ENCODE results near the gene DACT3. TPM values are rescaled to one million over a fixed set of nuclear protein-coding genes. Genes with fewer than 3 reads are reported as not detected.

Gene DACT3
- total and polyA plus RNA-seq, 7 donors: 0.44 to 1.6 (median 0.76) TPM

DNA sequence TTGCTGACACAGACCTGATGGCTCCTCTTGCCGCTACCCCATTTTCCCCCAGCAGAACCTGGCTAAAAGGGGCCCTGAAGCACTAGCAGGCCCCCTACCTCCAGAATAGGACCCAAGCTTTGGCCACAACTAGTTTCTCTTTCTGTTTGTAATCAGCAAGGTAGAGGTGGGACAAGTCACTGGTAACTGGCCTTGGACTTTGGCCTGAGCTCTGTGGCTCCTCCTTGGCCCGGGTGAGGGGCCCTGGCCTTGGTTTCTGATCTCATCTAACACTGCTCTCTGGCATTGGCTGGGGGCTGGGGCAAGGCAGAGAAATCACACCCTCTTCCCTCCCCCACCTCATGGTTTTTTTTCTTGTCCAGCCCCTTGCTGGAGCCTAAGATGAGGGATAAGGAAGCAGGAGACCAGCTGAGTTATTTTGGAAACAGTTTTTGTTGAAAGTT, 57.8 kb downstream of the DACT3 start:
- intact Hi-C loops (cut with DNase I): no loop called here
- WGBS, 3 donors: 7 to 25% (median 24%) methylated on average over 2 of the region's 2 CpGs
- Histone ChIP-seq H3K27ac (peak overlapping the region; percentile 97), H3K4me3 (peak overlapping the region; percentile 82), H3K4me1 (peaks cover 22% of the 10 kb centered on the region), H3K36me3 (ENCODE audit: insufficient read depth in 1 of 2, low read depth in 1 of 2) (peaks cover 0 to 31% of the 10 kb centered on the region in 2 donors), H3K27me3 (ENCODE audit: insufficient read depth in 3 of 3, low read length in 2 of 3) (no peaks in the 10 kb centered on the region), H3K9me3 (peaks cover 12% of the 10 kb centered on the region)
- DNase-seq: no peak
- TF ChIP-seq, protein P1, sequence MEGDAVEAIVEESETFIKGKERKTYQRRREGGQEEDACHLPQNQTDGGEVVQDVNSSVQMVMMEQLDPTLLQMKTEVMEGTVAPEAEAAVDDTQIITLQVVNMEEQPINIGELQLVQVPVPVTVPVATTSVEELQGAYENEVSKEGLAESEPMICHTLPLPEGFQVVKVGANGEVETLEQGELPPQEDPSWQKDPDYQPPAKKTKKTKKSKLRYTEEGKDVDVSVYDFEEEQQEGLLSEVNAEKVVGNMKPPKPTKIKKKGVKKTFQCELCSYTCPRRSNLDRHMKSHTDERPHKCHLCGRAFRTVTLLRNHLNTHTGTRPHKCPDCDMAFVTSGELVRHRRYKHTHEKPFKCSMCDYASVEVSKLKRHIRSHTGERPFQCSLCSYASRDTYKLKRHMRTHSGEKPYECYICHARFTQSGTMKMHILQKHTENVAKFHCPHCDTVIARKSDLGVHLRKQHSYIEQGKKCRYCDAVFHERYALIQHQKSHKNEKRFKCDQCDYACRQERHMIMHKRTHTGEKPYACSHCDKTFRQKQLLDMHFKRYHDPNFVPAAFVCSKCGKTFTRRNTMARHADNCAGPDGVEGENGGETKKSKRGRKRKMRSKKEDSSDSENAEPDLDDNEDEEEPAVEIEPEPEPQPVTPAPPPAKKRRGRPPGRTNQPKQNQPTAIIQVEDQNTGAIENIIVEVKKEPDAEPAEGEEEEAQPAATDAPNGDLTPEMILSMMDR (IDR thresholded peaks at IDR 0.05): no peak
- ATAC-seq: no peak

DNA sequence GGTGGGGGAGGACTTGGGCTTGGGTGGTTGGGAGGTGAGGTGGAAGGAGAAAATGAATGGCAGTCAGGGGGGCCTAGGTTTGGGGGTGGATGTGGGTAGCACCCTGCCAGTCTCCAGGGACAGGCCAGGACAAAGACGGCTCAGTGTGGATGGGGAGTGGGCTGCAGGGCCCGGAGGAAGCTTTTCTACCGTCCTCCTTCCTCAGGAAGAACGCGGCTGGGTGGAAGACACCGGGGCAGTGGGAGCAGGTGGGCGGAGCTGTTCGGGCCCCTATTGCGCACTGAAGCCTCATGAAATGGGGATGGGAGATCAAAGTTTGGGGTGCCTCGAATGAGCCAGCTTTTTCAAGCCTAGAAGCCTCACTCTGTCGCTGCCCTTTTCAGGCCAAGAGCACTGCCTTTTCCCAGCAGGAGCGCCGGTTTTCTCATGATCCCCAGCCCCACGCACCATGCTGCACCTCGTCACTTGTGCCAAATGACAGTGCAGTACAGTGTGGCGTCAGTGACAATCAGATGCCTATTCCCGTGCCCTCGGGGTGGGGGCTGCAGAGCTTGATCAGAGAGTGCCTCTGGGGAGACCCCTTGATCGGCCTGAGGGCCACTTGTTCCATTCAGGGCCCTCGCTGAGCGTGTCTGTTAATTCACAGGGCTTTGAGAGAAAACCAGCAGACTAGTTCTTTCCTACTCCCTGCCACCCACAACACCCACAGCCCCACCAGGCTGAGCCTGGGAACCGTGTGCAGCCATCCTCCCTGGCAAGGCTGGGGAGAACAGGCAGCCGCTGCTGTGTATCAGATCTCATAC, 58.4 kb downstream of the DACT3 start:
- Histone ChIP-seq H3K9me3 (peaks cover 14% of the 10 kb centered on the region), H3K4me1 (peaks cover 22% of the 10 kb centered on the region), H3K4me3 (peak overlapping the region; percentile 82), H3K36me3 (ENCODE audit: insufficient read depth in 1 of 2, low read depth in 1 of 2) (peaks cover 0 to 25% of the 10 kb centered on the region in 2 donors), H3K27me3 (ENCODE audit: insufficient read depth in 3 of 3, low read length in 2 of 3) (no peaks in the 10 kb centered on the region), H3K27ac (peak overlapping the region; percentile 97)
- intact Hi-C loops (cut with DNase I): no loop called here
- TF ChIP-seq, protein P1 (IDR thresholded peaks at IDR 0.05): no peak
- WGBS, 3 donors: 10 to 21% (median 14%) methylated on average over 21 to 23 of the region's 23 CpGs
- ATAC-seq (peak in 1 of 4 donors; percentile 27), DNase-seq (no peak)

DNA sequence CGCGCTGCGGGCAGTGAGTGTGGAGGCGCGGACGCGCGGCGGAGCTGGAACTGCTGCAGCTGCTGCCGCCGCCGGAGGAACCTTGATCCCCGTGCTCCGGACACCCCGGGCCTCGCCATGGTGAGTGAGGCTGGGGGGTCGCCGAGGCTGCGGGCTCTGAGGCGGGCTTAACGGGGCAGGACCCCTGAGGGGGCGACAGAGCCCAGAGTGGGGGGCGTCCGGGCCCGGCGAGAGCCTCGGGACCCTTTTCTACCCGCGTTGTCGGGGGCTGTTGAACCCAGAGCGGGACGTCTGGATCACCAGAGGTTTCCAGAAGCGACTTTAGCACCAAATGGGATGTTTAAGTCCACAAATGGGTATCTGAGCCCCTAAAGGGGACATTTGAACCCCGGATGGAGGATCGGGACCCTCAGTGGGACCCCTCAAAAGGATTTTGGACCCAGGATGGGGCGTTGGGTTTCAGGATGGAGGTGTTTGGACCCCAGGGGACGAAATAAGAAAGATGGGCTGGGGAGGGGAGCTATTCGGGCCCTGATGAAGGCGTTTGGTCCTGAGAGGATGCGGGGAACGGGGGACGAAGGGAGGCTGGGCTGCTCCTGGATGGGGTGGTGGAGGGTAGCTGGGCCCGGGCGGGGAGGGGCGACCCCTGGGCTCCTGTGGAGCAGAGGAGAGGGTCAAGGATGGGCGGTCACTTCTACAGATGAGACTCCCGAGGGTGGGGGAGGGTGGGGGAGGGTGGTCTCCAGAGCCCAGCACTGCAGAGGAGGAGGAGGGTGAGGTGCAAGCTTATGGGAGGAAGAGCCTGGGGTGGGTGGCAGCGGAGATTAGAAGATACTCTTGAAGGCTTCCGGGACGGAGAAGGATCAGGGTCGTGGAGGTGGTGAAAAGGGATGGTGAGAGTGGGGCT, 59.4 kb downstream of the DACT3 start, which contains the start of gene CALM3:
Gene CALM3 (plus strand): TSS at position 13 of the 907 bp plus-strand sequence. CDS start 105 bp downstream, at position 118.
- Histone ChIP-seq H3K27me3 (ENCODE audit: insufficient read depth in 3 of 3, low read length in 2 of 3) (no peaks in the 10 kb centered on the region), H3K4me1 (peaks cover 22% of the 10 kb centered on the region), H3K36me3 (ENCODE audit: insufficient read depth in 1 of 2, low read depth in 1 of 2) (peaks cover 0 to 15% of the 10 kb centered on the region in 2 donors), H3K27ac (peak within 1 kb of the TSS; percentile 97), H3K4me3 (peak within 1 kb of the TSS; percentile 82), H3K9me3 (peaks cover 14% of the 10 kb centered on the region)
- TF ChIP-seq, protein P1 (IDR thresholded peaks at IDR 0.05): no peak
- no peak for DNase-seq
- WGBS, 3 donors: 0 to 1% (median 1%) methylated on average over 32 to 51 of the region's 51 CpGs
- intact Hi-C loops (cut with DNase I): no loop called here
- ATAC-seq: peak in 1 of 4 donors; percentile 19

DNA sequence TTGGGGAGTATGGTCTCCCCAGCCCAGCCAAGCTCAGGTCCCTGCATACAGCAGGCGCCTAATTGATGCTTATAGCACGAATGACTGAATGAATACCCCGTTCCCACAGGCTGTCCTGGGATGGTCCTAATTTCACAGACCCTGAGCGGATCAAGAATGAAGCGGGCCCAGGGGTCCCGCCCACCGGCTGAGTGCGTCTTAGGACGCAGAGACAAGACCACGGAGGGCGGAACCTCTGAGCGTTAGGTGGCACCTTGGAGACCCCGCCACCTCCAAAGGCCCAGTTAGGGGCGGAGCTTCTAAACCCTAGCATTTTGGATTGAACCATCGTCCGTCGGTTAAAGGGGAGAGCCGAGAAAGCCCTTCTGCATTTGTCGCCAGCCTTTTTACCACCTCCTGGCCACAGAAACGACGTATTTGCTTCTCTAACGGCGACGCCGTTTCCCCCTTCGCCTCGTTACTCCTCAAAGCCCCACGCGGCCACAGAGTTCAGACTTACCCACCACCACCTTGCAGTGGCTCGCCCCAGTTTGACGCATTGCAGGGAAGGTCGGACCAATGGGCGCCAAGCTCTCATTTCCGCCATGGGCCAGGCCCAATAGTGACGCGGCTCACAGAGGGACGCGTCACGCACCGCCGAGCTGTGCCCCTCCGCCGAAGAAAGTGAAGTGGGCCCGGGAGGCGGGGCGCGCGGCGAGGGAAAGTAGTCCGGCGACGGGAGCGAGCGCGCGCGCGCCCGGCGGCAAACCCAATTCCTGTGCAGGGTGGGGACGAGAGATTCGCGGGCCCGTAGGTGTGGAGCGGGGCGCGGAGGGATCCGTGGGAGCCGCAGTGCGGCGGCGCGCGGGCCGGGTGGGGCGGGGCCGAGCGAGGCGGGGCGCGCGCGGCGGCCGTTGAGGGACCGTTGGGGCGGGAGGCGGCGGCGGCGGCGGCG, 60.3 kb downstream of the DACT3 start:
- DNase-seq: peak; percentile 99
- Histone ChIP-seq H3K27me3 (ENCODE audit: insufficient read depth in 3 of 3, low read length in 2 of 3) (no peaks in the 10 kb centered on the region), H3K36me3 (ENCODE audit: insufficient read depth in 1 of 2, low read depth in 1 of 2) (peaks cover 0 to 5% of the 10 kb centered on the region in 2 donors), H3K4me1 (peaks cover 22% of the 10 kb centered on the region), H3K4me3 (peak overlapping the region; percentile 82), H3K9me3 (peaks cover 14% of the 10 kb centered on the region), H3K27ac (peak overlapping the region; percentile 97)
- intact Hi-C loops (cut with DNase I): no loop called here
- WGBS, 3 donors: 0 to 1% (median 1%) methylated on average over 44 to 93 of the region's 93 CpGs
- TF ChIP-seq, protein P1 (IDR thresholded peaks at IDR 0.05): no peak
- ATAC-seq: peak; percentile 90 to 92 (median 91)
